OCI-LY7 (cell line): ENCODE results near the gene FNDC10. TPM values are rescaled to one million over a fixed set of nuclear protein-coding genes. Genes with fewer than 3 reads are reported as not detected.

Experiments
- BruUV-seq: library from RNA; stranded (reverse); fragments of 400-500 nt; replicated peaks from 2 replicates; lab custom pipeline; 2021; lab: Mats Ljungman, UMichigan
- CTCF ChIA-PET: fragments of 300-600 bp; sonication (Branson Sonifier 250); formaldehyde crosslinking; loops from one replicate; lab custom pipeline; 2022; ENCODE audit warnings: antibody characterized with exemption; ENCODE audit not compliant: unreplicated experiment; lab: Charles Lee
- POLR2A ChIA-PET: fragments of 300-600 bp; sonication (Branson Sonifier 250); formaldehyde crosslinking; loops from one replicate; lab custom pipeline; 2022; ENCODE audit warnings: antibody characterized with exemption; lab: Charles Lee
- DNase-seq: peaks from one replicate; pipeline ENCODE4 v3.0.0-alpha.2; 2015; ENCODE audit warnings: low spot score
- H2AFZ ChIP-seq: fragments of 200-600 bp; sonication (generic), shearing (Covaris generic); 2 replicates; pipeline ENCODE4 v1.6.1; 2014; ENCODE audit warnings: mild to moderate bottlenecking, antibody characterized with exemption, low read length, moderate library complexity
- H3K27ac ChIP-seq: fragments of 200-600 bp; sonication (generic); 2 replicates; pipeline ENCODE4 v1.5.1; 2014; ENCODE audit warnings: mixed run types, low read depth, mild to moderate bottlenecking, moderate library complexity, low read length, inconsistent platforms; ENCODE audit not compliant: poor library complexity, severe bottlenecking
- H3K36me3 ChIP-seq: fragments of 200-600 bp; sonication (generic); 2 replicates; pipeline ENCODE4 v1.6.1; 2014; ENCODE audit warnings: mild to moderate bottlenecking, antibody characterized with exemption, low read length, moderate library complexity, mixed read lengths; ENCODE audit not compliant: insufficient read depth
- H3K4me1 ChIP-seq: fragments of 200-600 bp; sonication (generic); 2 replicates; pipeline ENCODE4 v1.5.1; 2014; ENCODE audit warnings: mild to moderate bottlenecking, low read length; ENCODE audit not compliant: insufficient read depth, poor library complexity, severe bottlenecking
- H3K4me2 ChIP-seq: fragments of 200-600 bp; sonication (generic); 2 replicates; pipeline ENCODE4 v1.6.1; 2014; ENCODE audit warnings: mild to moderate bottlenecking, low read length
- H3K4me3 ChIP-seq: fragments of 200-600 bp; sonication (generic); 2 replicates; pipeline ENCODE4 v1.5.1; 2014; ENCODE audit warnings: mild to moderate bottlenecking, low read depth, low read length; ENCODE audit not compliant: poor library complexity, severe bottlenecking
- H3K79me2 ChIP-seq: fragments of 200-600 bp; sonication (generic); 2 replicates; pipeline ENCODE4 v1.6.1; 2016; ENCODE audit warnings: low read depth, mild to moderate bottlenecking, low read length, moderate library complexity, mixed read lengths; ENCODE audit not compliant: insufficient read depth
- H3K9me2 ChIP-seq: fragments of 200-600 bp; sonication (generic); 2 replicates; pipeline ENCODE4 v1.6.1; 2016; ENCODE audit warnings: mild to moderate bottlenecking, low read length, mixed read lengths; ENCODE audit not compliant: insufficient read depth
- H3K9me3 ChIP-seq: fragments of 200-600 bp; sonication (generic); 2 replicates; pipeline ENCODE4 v1.6.1; 2014; ENCODE audit warnings: mild to moderate bottlenecking, mixed run types, low read length, mixed read lengths
- H4K20me1 ChIP-seq: fragments of 200-600 bp; sonication (generic); 2 replicates; pipeline ENCODE4 v1.6.1; 2014; ENCODE audit warnings: mild to moderate bottlenecking, antibody characterized with exemption, low read length, moderate library complexity, mixed read lengths; ENCODE audit not compliant: insufficient read depth
- CTCF ChIP-seq: fragments of 200-600 bp; sonication (generic); conservative IDR thresholded peaks from 2 replicates; pipeline ENCODE4 v1.5.1; 2014; ENCODE audit warnings: mild to moderate bottlenecking, antibody characterized with exemption, low read length, moderate library complexity, mixed read lengths
- EZH2phosphoT487 ChIP-seq: fragments of 200-600 bp; sonication (generic); IDR thresholded peaks from 2 replicates; pipeline ENCODE4 v1.6.1; 2018; ENCODE audit warnings: low read depth, borderline replicate concordance, mild to moderate bottlenecking, mixed run types, antibody characterized with exemption, low read length, moderate library complexity, mixed read lengths
- intact Hi-C: fragments of 100-400 bp; cut with micrococcal nuclease; formaldehyde crosslinking; loops from one replicate; pipeline ENCODE4 v1.10.0; 2022; ENCODE audit not compliant: unreplicated experiment
- total RNA-seq, 2 experiments: library from RNA; depleted of rRNA in 1 of 2; stranded (reverse); fragments of >200 nt in 1 of 2; shearing (Covaris generic) in 1 of 2; gene quantifications; 2 replicates each; pipeline ENCODE4 v1.2.3, GENCODE V29; 2014 to 2022

FNDC10 gene
- total RNA-seq, 2 experiments from 2014 or later: 1.3 to 2.7 TPM

- Histone ChIP-seq H3K4me3 (no peak overlapping the region), H2AFZ (no peak overlapping the region), H3K79me2 (no peaks in the 10 kb centered on the region), H4K20me1 (no peaks in the 10 kb centered on the region), H3K4me2 (no peak overlapping the region), H3K9me2 (no peaks in the 10 kb centered on the region), H3K27ac (no peak overlapping the region), H3K36me3 (no peaks in the 10 kb centered on the region), H3K4me1 (peaks cover 8% of the 10 kb centered on the region), H3K9me3 (no peaks in the 10 kb centered on the region)
- ChIA-PET POLR2A (no interaction called here), CTCF (no interaction called here)
- no TSS peak for BruUV-seq
- intact Hi-C loops: no loop called here
- TF ChIP-seq CTCF (no peak), EZH2phosphoT487 (no peak)
- DNase-seq: no peak
These were observed 1.3 kb downstream of the FNDC10 start for GRCh38 chr1:1598720-1599029.

GRCh38 chr1:1598051-1598719, 1.8 kb downstream of the FNDC10 start:
- no peaks in the 10 kb centered on the region for H3K36me3 ChIP-seq
- H3K27ac ChIP-seq: no peak overlapping the region
- no peaks in the 10 kb centered on the region for H3K9me2 ChIP-seq
- H3K79me2 ChIP-seq: no peaks in the 10 kb centered on the region
- DNase-seq: no peak
- H3K4me2 ChIP-seq: no peak overlapping the region
- intact Hi-C loops: no loop called here
- POLR2A ChIA-PET: no interaction called here
- H3K4me1 ChIP-seq: peaks cover 8% of the 10 kb centered on the region
- no peak for TF ChIP-seq EZH2phosphoT487
- TF ChIP-seq CTCF: no peak
- CTCF ChIA-PET: no interaction called here
- no peaks in the 10 kb centered on the region for H3K9me3 ChIP-seq
- no peaks in the 10 kb centered on the region for H4K20me1 ChIP-seq
- no peak overlapping the region for H2AFZ ChIP-seq
- no TSS peak for BruUV-seq
- no peak overlapping the region for H3K4me3 ChIP-seq

- no peaks in the 10 kb centered on the region for H3K36me3 ChIP-seq
- peaks cover 2% of the 10 kb centered on the region for H3K4me1 ChIP-seq
- POLR2A ChIA-PET: no interaction called here
- peak; percentile 43 for DNase-seq
- no peak overlapping the region for H3K4me2 ChIP-seq
- intact Hi-C loops: no loop called here
- H3K4me3 ChIP-seq: no peak overlapping the region
- H2AFZ ChIP-seq: no peak overlapping the region
- no peaks in the 10 kb centered on the region for H3K79me2 ChIP-seq
- TF ChIP-seq CTCF: peak; percentile 43
- TF ChIP-seq EZH2phosphoT487: no peak
- no peaks in the 10 kb centered on the region for H3K9me2 ChIP-seq
- no peaks in the 10 kb centered on the region for H4K20me1 ChIP-seq
- no TSS peak for BruUV-seq
- H3K9me3 ChIP-seq: no peaks in the 10 kb centered on the region
- no peak overlapping the region for H3K27ac ChIP-seq
- CTCF ChIA-PET: no interaction called here
These were observed 2.5 kb downstream of the FNDC10 start for GRCh38 chr1:1597275-1597930.
